ENCODE measurements around the gene PIP5KL1.
"Not testable (repeated sequence)": the region's sequence is repeated elsewhere in the genome, so short reads cannot be mapped to it uniquely, and the experiment has no call there.

The PIP5KL1 gene

DNA sequence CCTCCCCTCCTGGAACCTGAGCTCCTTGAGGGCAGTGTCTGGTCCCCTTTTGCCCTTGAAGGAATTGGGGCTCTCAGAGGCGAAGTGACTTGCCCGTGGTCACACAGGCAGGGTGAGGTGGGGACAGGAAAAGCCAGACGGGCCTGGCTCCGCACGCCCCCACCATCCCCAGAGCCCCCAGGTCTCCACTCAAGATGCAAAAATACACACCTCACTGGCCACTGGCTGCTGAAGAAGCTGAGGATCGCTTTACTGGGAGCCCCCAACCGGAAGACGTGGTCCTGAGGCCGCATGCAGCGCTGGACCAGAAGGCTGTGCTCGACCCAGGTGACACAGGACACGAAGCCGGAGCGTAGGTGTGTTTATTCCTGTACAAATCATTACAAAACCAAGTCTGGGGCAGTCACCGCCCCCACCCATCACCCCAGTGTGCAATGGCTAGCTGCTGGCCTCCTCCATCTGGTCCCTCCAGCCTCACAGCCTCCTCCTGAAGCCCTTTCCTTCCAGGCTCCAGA lies 45.5 kb downstream of the PIP5KL1 start:
- no peak for DNase-seq

DNA sequence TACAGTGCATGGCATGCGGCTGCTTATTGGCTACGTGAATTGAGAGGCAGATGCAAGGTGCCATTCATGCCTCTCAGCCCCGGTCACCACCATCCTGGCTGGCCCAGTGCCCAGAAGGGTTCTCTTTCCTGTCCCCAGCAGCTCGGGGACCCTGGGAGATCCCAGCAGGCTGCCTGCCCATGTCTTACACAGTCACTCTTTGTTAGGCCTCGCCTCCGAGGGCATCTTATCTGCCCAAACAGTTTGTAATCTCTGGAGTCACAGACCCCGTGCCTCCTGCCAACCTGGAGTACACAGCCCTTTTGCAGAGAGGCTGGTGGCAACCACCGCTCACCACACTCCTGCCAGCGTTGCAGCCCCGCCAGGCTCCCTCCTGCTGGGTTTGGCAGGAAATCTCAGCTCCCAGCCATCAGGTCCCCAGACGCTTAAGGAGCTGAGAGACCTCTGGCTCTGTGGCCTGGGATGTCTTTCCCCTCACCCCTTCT lies 46.1 kb downstream of the PIP5KL1 start:
- no peak for DNase-seq

DNA sequence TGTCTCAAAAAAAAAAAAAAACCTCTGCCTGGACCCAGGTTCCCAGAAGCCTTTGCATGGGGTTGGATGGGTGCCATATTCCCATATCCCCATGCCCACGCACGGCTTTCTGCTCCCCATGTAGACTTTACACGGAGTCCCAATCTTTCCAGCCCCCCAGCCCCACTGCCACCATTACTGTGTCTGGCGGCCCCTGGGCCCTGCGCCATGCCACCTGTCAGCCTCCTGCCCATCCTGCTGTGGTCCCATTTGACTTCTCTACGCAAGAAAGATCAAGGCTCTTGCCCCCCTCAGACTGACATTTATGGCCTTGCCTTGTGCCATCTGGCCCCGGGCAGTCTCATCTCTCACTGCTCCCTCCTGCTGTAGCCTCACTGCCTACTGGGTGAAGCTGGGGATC lies 46.6 kb downstream of the PIP5KL1 start:
- DNase-seq = no peak

DNA sequence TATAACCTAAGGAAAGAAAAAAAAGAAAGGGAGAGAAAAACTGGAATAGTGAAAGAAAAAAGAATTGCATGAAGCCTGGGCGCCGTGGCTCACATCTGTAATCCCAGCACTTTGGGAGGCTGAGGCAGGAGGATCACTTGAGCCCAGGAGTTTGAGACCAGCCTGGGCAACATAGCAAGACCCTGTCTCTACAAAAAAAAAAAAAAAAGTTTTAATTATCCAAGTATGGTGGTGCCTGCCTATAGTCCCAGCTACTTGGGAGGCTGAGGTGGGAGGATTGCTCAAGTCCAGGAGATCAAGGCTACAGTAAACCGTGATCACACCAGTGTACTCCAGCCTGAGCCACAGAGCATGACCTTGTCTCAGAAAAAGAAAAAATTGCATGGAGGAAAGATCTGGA lies 48.9 kb downstream of the PIP5KL1 start:
- DNase-seq = not testable (repeated sequence)

DNA sequence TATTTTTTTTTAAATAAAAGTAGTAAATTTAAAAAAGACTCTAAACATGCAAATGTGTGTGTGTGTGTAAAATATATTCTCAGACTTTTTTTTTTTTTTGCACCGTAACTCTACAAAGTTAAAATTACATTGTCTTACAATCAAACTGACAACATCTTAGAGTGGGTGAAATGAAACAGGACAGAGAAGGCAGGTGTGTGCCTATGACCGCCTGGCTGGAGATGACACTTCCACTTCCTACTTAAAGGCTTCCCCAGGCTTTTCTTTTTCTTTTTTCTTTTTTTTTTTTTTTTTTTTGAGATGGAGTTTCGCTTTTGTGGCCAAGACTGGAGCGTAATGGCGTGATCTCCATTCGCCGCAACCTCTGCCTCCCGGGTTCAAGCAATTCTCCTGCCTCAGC lies 50.4 kb downstream of the PIP5KL1 start:
- no peak for DNase-seq

DNA sequence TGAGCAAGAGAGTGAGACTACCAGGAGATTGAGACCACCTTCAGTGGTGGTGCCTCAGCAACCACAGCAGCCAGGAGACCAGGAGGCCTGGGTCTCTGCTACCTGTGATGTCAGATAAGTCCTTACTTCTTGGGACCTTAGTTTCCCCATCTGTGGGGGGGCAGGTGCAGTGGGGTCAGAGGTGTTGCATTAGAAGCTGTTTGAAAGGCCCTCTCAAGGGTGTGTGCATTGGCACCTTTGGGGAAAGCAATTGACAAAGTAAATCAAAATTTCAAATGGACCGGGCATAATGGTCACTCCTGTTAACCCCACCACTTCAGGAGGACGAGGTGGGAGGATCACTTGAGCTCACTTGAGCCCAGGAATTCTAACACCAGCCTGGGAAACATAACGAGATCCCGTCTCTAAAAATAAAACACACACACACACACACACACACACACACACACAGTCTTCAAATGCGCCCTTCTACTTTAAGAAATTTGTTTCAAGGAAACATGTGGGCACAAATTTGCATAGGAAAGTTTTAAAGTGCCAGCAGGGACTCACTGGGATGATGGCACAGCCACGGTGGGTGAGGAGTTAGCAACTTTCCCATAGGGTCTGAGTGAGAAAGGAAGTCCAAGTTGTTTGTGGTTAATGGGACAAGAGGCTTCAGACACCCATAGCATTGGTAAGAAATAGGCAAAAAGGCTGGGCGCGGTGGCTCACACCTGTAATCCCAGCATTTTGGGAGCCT lies 51.8 kb downstream of the PIP5KL1 start:
- DNase-seq = no peak

DNA sequence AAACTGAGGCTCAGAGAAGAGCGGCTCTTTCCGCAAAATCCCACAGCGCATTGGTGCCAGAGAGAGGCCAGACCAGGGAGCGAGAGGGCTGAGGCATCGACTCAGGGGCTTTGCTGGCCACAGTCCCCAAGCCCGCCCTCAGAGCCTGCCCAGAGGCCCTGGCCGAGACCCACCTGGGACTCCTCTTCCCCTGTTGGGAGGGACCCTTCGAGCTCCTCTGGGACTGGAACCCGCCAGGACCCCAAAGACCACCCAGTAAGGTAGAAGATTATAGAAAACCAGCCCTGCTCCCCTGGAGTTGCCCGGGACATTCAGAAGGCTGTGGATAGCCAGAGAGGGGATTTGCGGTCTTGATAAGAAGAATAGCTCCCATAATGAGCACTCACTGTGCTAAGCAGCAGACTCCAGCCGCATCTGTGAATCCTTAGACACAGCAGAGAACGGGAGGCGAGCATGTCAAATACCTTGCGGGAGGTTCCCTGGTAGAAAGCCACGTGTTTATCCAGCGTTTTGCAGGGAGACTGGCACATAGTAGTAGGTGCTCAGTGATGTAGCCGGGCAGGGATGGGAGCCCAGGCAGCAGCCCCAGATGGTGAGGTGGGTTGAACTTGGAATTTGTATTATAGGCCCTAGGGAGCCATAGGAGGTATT lies 52.5 kb downstream of the PIP5KL1 start:
- no peak for DNase-seq

DNA sequence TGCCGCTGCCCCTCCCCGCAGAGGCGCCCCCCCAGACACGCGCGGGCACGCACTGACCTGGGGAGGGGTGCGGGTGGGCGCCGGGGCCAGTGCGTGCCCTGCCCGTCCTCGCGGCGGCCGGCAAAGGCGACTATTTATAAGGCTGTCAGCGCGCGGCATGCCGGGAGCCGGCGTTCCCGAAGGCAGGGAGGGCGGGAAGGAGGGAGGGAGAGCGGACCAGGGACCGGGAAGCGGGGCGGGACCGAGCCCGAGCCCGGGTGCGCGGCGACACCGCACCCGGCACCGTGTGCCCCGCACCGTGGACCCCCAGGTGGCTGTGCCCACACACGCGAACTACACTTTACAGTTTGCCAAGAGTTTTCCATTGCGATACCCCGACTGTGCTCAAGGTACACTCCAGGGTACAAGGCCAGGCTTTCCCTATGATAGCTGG lies 53.0 kb downstream of the PIP5KL1 start, which contains the start of gene AK1:
AK1 (minus strand) TSS at position 110 of the 433 bp plus-strand sequence. CDS start 3,058 bp downstream, outside the sequence.
- no peak for DNase-seq

DNA sequence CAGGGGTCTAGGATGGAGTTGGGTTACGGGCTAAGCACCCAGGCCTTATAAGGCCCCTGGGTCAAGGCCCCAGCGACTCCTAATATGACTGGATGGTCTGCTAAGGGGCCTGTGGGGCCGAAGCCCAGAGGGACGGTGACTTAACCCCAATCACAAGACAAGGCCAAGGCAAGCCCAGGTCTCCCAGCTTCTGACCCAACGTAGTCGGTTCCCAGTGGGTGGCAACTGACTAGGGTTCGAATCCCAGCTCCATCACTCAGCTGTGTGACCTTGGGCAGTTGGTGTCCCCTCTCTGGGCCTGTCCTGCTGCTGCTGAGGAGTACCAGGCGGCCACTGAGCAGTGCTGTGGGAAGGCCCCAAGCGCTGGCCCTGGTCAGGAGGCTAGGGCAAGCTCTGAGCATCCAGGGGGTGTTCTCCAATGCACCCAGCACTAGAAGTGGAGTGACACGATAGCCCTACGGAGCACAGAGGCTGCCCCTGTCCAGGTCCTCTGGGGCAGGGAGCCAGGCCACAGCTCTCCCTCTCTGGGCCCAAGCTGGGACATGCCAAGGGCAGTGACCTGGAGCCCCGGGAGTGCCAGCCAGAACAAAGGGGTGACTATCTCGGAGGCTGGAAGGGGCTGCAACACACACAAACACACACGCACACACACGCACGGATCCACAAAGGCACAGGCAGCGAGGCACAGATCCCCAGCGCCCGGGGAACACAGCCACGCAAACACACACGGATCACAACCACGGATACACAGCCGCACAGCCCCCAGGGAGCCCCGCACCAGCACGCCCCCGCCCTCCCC lies 53.6 kb downstream of the PIP5KL1 start:
- no peak for DNase-seq

DNA sequence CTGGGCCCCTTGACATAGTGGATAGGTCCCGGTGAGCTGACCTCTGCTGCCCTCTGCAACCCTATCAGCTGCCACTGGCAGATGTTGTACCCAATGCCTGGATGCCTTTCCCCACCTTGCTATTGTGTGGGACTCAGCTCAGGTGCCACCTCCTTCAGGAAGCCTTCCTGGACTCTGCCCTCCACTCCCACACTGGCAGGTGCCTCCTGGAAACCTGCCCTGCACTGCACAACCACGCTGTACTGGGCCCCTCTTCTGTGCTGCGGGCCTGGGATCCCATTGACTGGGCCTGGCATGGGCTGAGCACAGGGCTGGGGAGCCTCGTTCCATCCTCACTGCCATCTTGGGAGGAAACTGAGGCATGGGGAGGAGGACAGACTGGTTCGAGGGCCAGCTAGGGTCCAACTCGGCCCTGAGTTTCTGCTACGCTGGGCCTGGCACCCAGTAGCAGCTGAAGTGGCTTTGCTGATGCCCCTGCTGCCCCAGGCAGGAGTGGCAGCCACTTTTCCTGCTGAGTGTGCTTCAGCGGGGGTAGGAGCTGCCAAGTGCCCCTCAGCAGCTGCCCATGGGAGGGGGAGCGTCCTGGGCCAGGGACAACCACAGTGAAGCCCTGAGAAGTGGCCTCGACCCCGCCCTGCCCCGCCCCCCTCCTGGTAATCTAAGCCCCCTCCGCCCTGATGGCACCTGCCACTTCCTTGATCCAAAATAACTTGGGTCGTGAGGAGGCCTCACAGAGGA lies 54.4 kb downstream of the PIP5KL1 start:
- no peak for DNase-seq

DNA sequence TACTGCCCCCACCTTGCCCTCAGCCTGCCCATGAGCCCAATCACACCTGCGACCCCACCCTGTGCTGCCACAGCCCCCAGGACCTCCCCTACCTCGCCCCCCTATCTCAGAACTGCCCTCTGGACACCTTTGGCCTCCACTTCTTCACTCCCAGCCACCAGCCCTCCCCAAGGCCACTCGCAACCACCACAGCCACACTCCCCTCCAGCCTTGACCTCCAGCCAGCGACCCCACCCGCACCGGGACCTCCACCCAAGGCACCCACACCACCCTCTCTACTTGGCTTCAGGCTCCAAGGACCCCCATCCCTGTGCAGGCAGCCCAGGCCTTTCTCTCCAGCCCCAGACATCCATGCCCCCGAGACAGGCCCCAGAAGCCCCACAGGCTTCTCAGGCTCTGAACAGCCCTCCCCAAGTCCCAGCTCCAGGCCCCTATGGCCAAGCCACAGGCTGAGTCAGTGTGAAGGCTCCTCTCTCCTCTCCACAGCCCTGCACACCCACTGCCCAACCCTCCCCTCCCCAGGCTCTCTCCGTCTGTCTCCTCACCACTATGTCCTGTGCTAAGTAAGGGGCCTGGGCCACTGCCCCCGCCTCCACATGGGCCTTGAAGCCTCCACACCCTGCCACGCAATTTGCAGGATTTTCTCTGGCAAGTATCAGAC lies 55.1 kb downstream of the PIP5KL1 start:
- no peak for DNase-seq

DNA sequence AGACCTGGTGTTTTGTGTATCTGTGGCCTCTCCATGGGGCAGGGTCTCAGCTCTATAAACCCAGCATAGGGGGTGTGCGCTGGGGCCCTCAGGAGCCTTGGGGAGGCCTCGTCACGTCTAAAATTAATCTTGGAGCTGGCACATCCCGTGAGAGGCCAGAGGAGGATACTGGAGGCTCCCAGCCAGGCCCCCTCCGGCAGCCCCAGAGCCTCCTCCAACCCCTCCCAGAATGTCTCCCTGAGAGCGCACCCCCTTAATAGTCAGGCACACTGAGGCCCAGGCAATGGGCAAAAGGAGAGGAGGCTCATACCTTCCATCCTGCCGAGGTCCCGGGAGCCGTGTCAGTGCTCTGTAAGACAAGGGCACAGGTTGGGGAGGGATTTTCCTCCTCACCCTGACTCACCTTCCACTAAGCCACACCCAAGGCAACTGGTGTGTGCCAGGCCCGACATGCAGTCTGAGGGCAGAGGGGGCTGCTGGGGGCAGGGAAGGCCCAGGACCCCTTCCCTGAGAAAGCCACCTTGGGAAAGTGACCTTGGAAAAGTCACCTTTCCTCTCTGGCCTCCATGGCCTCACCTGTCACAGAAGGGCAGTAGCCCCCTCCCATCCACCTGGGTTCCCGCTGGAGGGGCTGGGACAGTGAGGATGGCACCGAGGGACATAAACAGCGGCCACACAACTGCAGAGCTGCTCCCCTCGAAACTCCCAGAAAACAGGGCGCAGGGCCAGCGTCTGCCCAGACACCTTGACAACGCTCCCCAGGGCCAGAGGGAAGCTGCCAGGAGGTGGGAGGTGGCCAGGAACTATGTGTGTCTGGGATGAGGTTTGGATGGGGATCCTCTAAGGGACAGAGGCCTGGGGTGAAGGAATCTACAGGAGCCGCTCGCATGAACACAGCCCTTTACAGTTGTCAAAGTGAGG lies 56.0 kb downstream of the PIP5KL1 start:
- DNase-seq = no peak

DNA sequence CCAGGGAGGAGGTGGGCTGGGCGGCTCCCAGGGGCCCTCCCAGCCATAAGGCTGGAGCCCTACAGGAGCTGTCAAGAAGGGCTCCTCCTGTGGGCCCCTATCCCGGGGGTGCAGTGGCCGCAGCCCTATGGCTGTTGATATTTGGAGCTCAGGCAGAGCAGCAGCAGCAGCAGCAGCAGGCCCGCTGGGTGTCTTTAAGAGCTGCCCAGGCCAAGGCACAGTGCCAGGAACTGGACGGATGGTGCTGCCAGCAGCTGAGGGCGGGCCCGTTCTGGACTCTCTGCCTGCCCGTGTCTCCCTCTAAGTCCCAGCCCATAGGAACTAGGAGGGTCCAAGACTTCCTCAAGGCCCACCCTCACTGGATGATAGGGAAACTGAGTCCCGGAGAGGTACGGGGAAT lies 56.7 kb downstream of the PIP5KL1 start:
- no peak for DNase-seq

DNA sequence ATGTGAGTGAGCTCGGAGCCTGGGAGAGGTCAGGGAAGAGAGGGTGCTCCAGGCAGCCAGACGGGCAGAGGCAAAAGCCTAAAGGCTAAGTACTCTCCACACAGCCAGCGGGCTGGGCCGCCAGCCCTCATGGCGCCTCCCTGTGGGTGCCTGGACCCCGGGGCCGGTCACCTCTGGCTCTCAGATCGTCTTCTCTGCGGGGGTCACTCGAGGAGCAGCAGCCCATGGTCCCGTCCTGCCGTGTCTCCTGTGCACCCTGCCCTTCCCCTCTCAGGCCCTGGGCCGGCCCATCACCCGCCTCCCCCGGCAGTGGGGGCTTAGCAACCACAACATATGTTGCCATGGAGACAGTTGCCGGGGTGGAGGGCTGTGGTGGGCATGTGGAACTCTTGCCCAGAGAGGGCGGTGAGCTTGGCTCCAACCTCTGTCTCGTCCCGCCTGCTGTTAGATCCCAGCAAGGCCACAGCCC lies 57.3 kb downstream of the PIP5KL1 start:
- DNase-seq = no peak

DNA sequence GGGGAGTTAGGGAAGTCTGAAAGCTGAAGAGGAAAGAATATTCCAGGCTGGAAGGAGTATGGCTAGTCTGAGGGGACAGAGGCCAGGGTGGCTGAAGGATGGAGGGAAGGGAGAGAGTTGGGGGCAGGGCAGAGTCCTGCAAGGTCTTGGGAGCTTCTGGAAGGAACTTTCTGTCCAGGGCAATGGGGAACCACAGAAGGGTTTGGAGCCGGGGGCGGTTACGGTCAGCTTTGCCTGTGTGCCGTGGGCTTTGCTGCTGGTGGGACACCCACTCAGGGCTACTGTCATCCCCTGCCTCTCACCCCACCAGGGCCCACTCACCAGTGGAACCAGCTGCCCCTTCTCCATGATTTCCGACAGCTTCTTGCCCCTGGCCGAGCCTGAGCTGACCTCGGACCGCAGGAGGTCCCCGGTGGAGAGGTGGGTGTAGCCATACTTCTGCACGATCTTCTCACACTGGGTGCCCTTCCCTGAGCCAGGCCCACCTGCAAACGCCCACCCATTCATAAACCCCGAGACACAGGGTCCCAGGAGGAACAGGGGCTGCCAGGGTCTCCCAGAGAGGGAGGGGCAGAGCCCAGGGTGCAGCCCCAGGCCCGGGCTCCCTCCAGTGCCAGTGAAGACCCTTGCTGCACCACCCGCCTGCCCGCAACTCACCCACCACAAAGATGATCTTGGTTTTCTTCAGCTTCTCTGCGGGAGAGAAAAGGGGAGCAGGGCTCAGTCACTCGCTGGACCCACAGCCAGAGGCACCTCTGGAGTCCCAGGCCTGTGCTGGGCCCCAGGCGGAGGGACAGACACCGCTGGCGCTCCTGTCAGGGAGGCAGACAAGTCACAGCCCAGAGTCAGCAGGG lies 58.0 kb downstream of the PIP5KL1 start:
- DNase-seq = no peak

DNA sequence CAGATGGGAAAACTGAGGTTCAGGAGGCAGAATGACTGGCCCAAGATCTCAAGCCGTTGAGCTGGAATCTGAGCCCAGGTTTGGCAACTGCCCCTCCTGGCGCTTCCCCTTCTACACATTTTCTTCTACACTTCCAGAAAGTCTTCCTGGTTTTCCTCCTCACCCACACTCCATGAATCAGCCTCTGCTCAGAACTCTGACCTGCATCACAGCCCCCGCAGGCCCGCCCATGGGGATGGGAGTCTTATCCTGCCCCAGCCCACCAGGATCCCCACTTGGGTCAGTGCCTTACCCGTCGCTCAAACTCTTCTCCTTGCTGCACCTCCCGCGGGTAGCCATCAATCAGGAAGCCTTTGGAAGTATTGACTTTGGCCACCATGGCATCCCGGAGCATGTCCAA lies 59.0 kb downstream of the PIP5KL1 start:
- DNase-seq = no peak

DNA sequence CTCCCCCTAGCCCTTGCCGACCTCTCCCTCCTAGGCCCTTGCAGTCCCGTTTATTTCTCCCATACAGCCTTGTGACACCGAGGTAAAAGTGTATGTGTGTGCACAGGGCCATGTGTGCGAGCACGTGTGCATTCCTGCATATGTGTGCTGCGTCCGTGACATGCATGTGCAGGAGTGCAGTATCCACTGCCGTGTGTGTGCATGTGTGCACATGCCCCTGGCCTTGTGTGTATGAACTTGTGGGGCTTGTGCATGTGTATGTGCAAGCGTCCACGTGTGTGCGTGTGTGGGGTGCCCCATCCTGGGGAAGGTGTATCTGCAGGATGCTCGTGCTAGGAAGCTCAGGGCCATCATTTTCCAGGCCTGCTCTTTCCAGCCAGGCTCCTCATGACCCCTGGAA lies 59.7 kb downstream of the PIP5KL1 start:
- no peak for DNase-seq
